ENCODE measurements around the gene BAG3. TPM values are rescaled to one million over a fixed set of nuclear protein-coding genes. Genes with fewer than 3 reads are reported as not detected.
A peak's percentile ranks its signal among the peaks of the same experiment; 100 is the strongest.

The BAG3 gene
- total and polyA plus RNA-seq, 9 of the 15 experiments (the other 6 are each of a cell fraction or from before 2014, with no cell fraction given): 2.6 to 27.4 (median 7.2) TPM

GRCh38 chr10:119677904-119678755 is 26.9 kb downstream of the BAG3 start:
- no peaks in the 10 kb centered on the region for H3K27me3 ChIP-seq (ENCODE audit: control insufficient read depth in 2 of 2, insufficient read depth in 2 of 2, low read length in 2 of 2)
- WGBS (ENCODE audit: insufficient coverage, low coverage, missing lambda C conversion rate): 83% methylated on average over 13 of the region's 13 CpGs
- H3K9ac ChIP-seq (ENCODE audit: insufficient read depth in 1 of 2, low read depth in 2 of 2, low read length in 2 of 2): no peak overlapping the region
- no peaks in the 10 kb centered on the region for H3K79me2 ChIP-seq (ENCODE audit: control insufficient read depth, insufficient read depth, low read length)
- H3K4me3 ChIP-seq: no peak overlapping the region
- no peak overlapping the region for H2AFZ ChIP-seq (ENCODE audit: low read depth, low read length)
- H3K4me2 ChIP-seq (ENCODE audit: insufficient read depth, low read length): no peak overlapping the region
- no peak for ATAC-seq
- FAIRE-seq: no peak
- H3K27ac ChIP-seq (ENCODE audit: extremely low read depth, low read depth, low read length): no peak overlapping the region
- in situ Hi-C loops (cut with MboI) (no loop called here), intact Hi-C loops (cut with micrococcal nuclease) (no loop called here)
- POLR2A ChIA-PET: interaction anchor here (1.0 kb wide), 1 partner anchor 27 kb away, joined by 3 read pairs; the partner anchor contains the start of gene BAG3
- no peak for DNase-seq (ENCODE audit: extremely low read depth in 1 of 4, low spot score in 3 of 4)
- H3K9me3 ChIP-seq (replicated peaks; ENCODE audit: control insufficient read depth, insufficient read depth, low read depth, low read length): no peaks in the 10 kb centered on the region
- peaks cover 2% of the 10 kb centered on the region for H3K9me1 ChIP-seq (ENCODE audit: control insufficient read depth, insufficient read depth, low read length)
- CTCF ChIA-PET (ENCODE audit: low intra/inter-chr PET ratio): no interaction called here
- H3K36me3 ChIP-seq (ENCODE audit: control insufficient read depth, insufficient read depth, low read length): peaks cover 34% of the 10 kb centered on the region; the same call in 1 of the 3 replicates
- H4K20me1 ChIP-seq (replicated peaks; ENCODE audit: control insufficient read depth, insufficient read depth, low read length): no peaks in the 10 kb centered on the region
- H3K4me1 ChIP-seq (replicated peaks in 1 of 2; ENCODE audit: control insufficient read depth in 2 of 2, insufficient read depth in 2 of 2, low read length in 2 of 2): no peaks in the 10 kb centered on the region; a peak in 2 of 5 replicates
- BruUV-seq (replicated peaks): no TSS peak
- no peak for TF ChIP-seq USF1 (CRISPR knock-in tag; IDR thresholded peaks at IDR 0.05)
- peak; percentile 42; the same call in 1 of the 2 replicates for TF ChIP-seq SUPT5H (IDR thresholded peaks at IDR 0.05)
- no peak for TF ChIP-seq PRMT5 (CRISPR knock-in tag; IDR thresholded peaks at IDR 0.05)
- TF ChIP-seq ELF2 (CRISPR knock-in tag; IDR thresholded peaks at IDR 0.05): no peak
- peak; percentile 48 for TF ChIP-seq POLR2B (IDR thresholded peaks at IDR 0.05; ENCODE audit: low read depth, partially characterized antibody)
- TF ChIP-seq ZNF197 (CRISPR knock-in tag; IDR thresholded peaks at IDR 0.05; ENCODE audit: low read depth): no peak
- TF ChIP-seq ETS2 (tag; IDR thresholded peaks at IDR 0.05; ENCODE audit: borderline replicate concordance, poor library complexity, severe bottlenecking): no peak
- TF ChIP-seq ZNF121 (CRISPR knock-in tag; conservative IDR thresholded peaks at IDR 0.05): peak; percentile 29; the same call in 1 of the 2 replicates
- peak in 1 of 2 experiments; percentile 38; a peak in 1 of 4 replicates for TF ChIP-seq KDM1A (IDR thresholded peaks at IDR 0.05)
